ENCODE measurements around the gene TCEA2. TPM values are rescaled to one million over a fixed set of nuclear protein-coding genes. Genes with fewer than 3 reads are reported as not detected.

Gene TCEA2
- total and polyA plus RNA-seq, 2 of the 13 experiments (the other 11 are each of a cell fraction or from before 2014, with no cell fraction given), result 28.1 to 33.7 TPM

DNA sequence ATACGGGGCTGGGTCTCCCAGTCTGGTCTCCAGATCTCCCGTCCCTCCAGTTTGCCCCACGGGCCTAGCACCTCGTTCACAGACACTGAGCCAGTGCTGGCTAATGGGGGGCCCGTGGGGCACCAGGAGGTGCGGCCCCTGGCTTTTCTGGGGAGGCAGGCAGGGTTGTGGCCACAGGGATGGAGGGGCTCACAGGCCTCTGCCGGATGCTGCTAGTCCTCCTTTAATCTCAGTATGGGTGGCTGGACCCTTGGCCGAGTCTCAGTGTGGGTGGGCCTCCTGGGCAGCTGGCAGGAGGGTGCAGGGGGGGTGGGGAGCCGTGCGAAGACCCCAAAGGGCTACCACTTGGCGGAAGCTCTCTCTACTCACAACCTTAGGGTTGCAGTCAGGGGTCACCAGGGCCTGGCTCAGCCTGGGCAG lies 12.0 kb upstream of the TCEA2 start (continued):
- TF ChIP-seq ARID4A (CRISPR knock-in tag; IDR thresholded peaks at IDR 0.05; ENCODE audit: borderline replicate concordance), result no peak; the same call in 1 of the 2 replicates
- no peak for TF ChIP-seq ZNF350 (CRISPR knock-in tag; IDR thresholded peaks at IDR 0.05; ENCODE audit: borderline replicate concordance, low read depth)
- TF ChIP-seq SIX1 (CRISPR knock-in tag; IDR thresholded peaks at IDR 0.05; ENCODE audit: borderline replicate concordance), result no peak
- TF ChIP-seq ZIK1 (CRISPR knock-in tag; IDR thresholded peaks at IDR 0.05; ENCODE audit: borderline replicate concordance, low read depth), result no peak
- no peak for TF ChIP-seq MXD4 (CRISPR knock-in tag; IDR thresholded peaks at IDR 0.05)
- no peak for TF ChIP-seq PRPF4 (IDR thresholded peaks at IDR 0.05; ENCODE audit: low read depth, low read length, poor library complexity, severe bottlenecking)
- TF ChIP-seq TBX2 (CRISPR knock-in tag; IDR thresholded peaks at IDR 0.05; ENCODE audit: borderline replicate concordance), result no peak
- no peak for TF ChIP-seq REL (CRISPR knock-in tag; conservative IDR thresholded peaks at IDR 0.05)
- TF ChIP-seq KDM6A (CRISPR knock-in tag; IDR thresholded peaks at IDR 0.05; ENCODE audit: low read depth), result no peak
